Stimulated activated naive CD8-positive, alpha-beta T cell treated with anti-CD3 and anti-CD28 coated beads, Interleukin-15, amount 100 ng/mL, for 72 hours (primary cell): Measurements from ENCODE around the gene CS.
A peak's percentile ranks its signal among the peaks of the same experiment; 100 is the strongest.
"Not testable (repeated sequence)": the region's sequence is repeated elsewhere in the genome, so short reads cannot be mapped to it uniquely, and the experiment has no call there.

ENCODE experiments used
- ATAC-seq: fragments of 150-1000 bp; cut with Tn5 transposase; 2 replicates; pipeline ENCODE4 v1.10.0; 2021; ENCODE audit warnings: mild to moderate bottlenecking, moderate library complexity
- DNase-seq, 2 donors: peaks; one replicate each; pipeline ENCODE4 v3.0.0; 2021 to 2022
- H3K27ac Mint-ChIP-seq, 2 donors: one replicate each; pipeline ENCODE4 v1.8.0; 2022; ENCODE audit warnings: mild to moderate bottlenecking in 2 of 2, mixed read lengths in 2 of 2, moderate library complexity in 2 of 2
- H3K27me3 Mint-ChIP-seq: one replicate; pipeline ENCODE4 v1.8.0; 2022; ENCODE audit warnings: mixed read lengths
- H3K4me1 Mint-ChIP-seq: one replicate; pipeline ENCODE4 v1.8.0; 2022; ENCODE audit warnings: mild to moderate bottlenecking, mixed read lengths
- H3K4me3 Mint-ChIP-seq, 2 donors: one replicate each; pipeline ENCODE4 v1.8.0; 2022; ENCODE audit warnings: mild to moderate bottlenecking in 2 of 2, mixed read lengths in 2 of 2, moderate library complexity in 1 of 2
- H3K9me3 Mint-ChIP-seq, 2 donors: one replicate each; pipeline ENCODE4 v1.8.0; 2022; ENCODE audit warnings: mixed read lengths in 2 of 2

CS gene

DNA sequence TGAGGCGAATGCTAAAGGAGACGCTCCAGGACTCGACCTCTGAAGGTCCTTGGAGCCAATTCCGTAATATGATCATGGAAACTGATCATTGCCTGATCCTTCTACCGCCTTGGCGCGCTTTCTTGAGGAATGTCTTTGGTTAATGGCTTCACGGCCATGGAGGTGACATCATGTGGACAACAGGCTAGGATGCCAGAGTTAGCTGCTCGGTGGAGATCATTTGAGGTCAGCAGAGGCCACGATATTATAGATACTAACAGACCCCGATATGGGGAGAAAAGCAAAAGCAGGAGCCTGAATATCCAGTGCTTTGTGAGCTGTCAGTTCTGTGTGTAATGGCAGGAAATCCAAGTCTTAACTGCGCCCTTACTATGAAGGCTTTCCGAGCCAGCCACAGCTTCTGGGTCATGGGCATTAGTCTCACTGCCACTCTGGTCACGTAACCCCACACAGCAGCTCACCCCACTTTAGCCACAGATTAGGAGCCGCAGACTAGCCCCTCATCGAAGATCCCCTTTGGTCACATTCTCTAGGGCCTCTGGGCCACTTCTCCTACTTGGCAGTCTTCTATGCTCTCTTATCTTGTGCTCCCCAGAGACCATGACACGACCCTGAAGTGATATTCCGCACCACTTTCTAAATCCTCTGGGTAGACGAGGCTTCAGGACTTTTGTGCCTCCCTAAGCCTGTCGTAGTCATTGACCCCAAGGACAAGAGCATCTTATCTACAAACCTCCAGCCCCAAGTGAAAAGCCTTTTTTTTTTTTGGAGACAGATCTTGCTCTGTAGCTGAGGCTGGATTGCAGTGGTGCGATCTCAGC lies 724 bp upstream of the CS start:
- peaks cover 55% of the 10 kb centered on the region for H3K4me1 Mint-ChIP-seq
- no peaks in the 10 kb centered on the region for H3K27me3 Mint-ChIP-seq
- no peak for DNase-seq
- ATAC-seq, result no peak
- H3K9me3 Mint-ChIP-seq, result no peaks in the 10 kb centered on the region
- peak overlapping the region; percentile 96 to 98 for H3K4me3 Mint-ChIP-seq
- peak overlapping the region; percentile 95 to 97 for H3K27ac Mint-ChIP-seq

DNA sequence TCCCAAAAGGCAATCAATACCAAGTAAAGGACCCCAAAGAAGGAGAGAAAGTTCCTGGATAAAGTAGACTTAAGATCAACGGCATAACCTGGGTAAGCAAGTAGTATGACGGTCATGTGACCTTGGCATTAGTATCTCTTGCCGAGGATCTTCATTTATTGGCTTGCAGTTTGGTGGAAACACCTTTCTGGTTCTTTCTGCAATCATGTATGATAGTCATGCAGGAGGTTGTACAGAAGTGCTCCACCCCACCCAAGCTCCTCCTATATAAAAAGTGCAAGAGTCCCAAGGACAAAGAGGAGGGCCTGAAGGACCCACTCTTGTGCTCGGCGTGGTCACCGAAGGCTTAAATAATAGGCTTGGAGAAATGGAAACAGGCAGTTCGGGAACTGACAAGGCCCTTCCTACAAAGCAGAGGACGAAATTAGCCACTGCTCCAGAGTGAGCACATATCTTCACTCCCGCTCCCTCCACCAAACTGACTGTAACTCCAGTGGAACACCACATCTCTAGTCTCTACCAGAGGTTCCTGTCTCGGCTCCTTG lies 750 bp downstream of the CS start:
- Mint-ChIP-seq H3K27me3 (no peaks in the 10 kb centered on the region), H3K4me1 (peaks cover 55% of the 10 kb centered on the region), H3K9me3 (no peaks in the 10 kb centered on the region), H3K4me3 (peak overlapping the region; percentile 96 to 98), H3K27ac (peak overlapping the region; percentile 95 to 97)
- no peak for DNase-seq
- ATAC-seq, result peak; percentile 3

DNA sequence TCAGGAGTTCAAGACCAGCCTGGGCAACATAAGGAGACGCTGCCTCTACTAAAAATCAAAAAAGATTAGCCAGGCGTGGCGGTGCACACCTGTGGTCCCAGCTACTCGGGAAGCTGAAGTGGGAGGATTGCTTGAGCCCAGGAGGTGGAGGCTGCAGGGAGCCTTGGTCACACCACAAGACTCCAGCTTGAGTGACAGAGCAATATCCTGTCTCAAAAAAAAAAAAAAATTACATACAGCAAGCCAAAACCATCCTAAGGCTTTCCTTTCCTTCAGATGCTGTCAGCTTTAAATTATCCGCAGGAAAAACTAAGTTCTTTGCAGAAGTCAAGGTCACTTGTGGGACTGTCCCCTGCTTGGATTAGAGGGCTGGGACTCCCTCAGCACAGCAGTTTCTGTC lies 1.3 kb downstream of the CS start:
- peak overlapping the region in 1 of 2 donors; percentile 97 for H3K27ac Mint-ChIP-seq
- H3K4me1 Mint-ChIP-seq, result peaks cover 60% of the 10 kb centered on the region
- no peak for DNase-seq
- ATAC-seq, result no peak
- no peaks in the 10 kb centered on the region for H3K27me3 Mint-ChIP-seq
- H3K4me3 Mint-ChIP-seq, result peak overlapping the region; percentile 96 to 98
- no peaks in the 10 kb centered on the region for H3K9me3 Mint-ChIP-seq

DNA sequence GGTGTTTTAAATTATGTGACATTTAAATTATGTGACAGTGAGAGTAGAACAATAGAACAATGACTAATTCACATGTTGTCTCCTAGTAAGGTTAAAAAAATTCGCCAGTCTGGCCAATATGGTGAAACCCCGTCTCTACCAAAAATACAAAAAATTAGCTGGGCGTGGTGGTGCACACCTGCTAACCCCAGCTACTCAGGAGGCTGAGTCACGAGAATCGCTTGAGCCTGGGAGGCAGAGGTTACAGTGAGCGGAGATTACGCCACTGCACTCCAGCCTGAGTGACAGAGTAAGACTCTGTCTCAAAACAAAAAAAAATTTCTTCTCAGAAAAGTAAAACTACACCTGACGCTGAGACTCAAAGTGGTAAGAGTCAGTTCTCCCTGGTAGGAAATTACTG lies 2.7 kb downstream of the CS start:
- ATAC-seq (no peak), DNase-seq (no peak)
- Mint-ChIP-seq H3K4me3 (peak overlapping the region; percentile 49 to 57), H3K27me3 (no peaks in the 10 kb centered on the region), H3K9me3 (no peaks in the 10 kb centered on the region), H3K27ac (peak overlapping the region in 1 of 2 donors; percentile 59), H3K4me1 (peaks cover 68% of the 10 kb centered on the region)

DNA sequence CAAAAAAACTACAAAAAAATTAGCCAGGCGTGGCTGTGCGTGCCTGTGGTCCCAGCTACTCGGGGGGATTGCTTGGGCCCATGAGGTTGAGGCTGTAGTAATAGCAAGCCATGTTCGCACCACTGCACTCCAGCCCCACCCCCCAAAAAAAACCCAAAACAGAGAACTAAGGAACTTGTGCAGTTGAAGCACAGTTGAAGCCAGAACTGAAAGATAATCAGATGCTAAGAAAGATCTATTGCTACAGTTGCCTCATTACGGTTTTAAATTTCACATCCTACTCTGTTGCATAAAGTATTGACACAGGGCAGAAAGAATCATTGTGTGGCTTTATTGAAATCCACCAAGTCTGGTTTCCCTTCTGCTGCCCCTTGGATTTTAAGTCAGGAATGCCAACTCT lies 3.8 kb downstream of the CS start:
- no peak for DNase-seq
- no peak overlapping the region for H3K4me3 Mint-ChIP-seq
- H3K9me3 Mint-ChIP-seq, result no peaks in the 10 kb centered on the region
- H3K4me1 Mint-ChIP-seq, result peaks cover 68% of the 10 kb centered on the region
- peak overlapping the region in 1 of 2 donors; percentile 85 for H3K27ac Mint-ChIP-seq
- no peak for ATAC-seq
- H3K27me3 Mint-ChIP-seq, result no peaks in the 10 kb centered on the region

DNA sequence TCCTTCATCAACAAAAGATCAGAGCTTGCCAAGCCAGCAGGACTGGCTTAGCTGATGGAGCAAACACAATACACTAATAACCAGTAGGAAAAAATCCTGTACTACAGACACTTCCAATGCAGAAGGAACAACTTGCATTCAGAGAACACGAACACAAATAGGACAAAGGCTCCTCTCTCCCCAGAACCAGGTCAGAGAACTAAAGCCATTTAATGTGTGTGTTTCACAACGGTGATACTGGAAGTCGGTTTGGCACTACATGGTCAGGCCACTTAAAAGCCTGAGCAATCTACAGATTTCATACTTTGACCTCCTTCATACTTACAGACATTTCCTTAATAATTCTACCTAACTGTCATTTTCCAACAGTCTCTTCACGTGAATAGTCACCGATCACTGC lies 6.3 kb downstream of the CS start:
- Mint-ChIP-seq H3K27ac (no peak overlapping the region), H3K4me3 (no peak overlapping the region), H3K27me3 (no peaks in the 10 kb centered on the region), H3K9me3 (no peaks in the 10 kb centered on the region), H3K4me1 (peaks cover 66% of the 10 kb centered on the region)
- no peak for DNase-seq
- ATAC-seq, result no peak

DNA sequence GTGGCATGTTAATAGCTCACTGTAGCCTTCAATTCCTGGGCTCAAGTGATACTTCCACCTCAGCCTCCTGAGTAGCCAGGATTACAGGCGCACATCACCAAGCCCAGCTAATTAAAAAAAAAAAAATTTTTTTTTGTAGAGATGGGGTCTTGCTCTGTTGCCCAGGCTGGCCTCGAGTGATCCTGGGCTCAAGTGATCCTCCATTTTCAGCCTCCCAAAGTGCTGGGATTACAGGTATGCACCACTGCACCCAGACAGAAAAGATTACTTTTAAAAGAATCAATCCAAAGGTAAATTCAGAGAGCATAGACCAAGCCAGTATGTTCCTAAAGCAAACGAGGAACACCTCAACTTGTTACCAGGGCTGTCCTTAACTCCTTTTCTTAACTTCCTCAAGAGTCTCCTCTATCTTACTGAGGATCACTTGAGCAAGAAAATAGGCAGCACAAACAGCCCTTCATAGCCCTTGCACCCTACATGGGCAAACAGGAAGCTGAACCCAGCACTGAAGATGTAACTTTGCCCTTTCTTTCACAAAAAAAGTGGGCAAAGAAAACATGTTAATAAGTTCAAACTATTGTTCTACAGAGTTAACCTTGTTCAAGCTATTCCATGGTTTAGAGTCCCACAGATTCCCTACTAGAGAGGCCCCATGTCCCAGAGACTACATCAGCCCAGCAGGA lies 11.3 kb downstream of the CS start:
- no peak overlapping the region for H3K4me3 Mint-ChIP-seq
- DNase-seq, result no peak
- no peaks in the 10 kb centered on the region for H3K9me3 Mint-ChIP-seq
- no peaks in the 10 kb centered on the region for H3K27me3 Mint-ChIP-seq
- ATAC-seq, result no peak
- peaks cover 33% of the 10 kb centered on the region for H3K4me1 Mint-ChIP-seq
- H3K27ac Mint-ChIP-seq, result no peak overlapping the region

DNA sequence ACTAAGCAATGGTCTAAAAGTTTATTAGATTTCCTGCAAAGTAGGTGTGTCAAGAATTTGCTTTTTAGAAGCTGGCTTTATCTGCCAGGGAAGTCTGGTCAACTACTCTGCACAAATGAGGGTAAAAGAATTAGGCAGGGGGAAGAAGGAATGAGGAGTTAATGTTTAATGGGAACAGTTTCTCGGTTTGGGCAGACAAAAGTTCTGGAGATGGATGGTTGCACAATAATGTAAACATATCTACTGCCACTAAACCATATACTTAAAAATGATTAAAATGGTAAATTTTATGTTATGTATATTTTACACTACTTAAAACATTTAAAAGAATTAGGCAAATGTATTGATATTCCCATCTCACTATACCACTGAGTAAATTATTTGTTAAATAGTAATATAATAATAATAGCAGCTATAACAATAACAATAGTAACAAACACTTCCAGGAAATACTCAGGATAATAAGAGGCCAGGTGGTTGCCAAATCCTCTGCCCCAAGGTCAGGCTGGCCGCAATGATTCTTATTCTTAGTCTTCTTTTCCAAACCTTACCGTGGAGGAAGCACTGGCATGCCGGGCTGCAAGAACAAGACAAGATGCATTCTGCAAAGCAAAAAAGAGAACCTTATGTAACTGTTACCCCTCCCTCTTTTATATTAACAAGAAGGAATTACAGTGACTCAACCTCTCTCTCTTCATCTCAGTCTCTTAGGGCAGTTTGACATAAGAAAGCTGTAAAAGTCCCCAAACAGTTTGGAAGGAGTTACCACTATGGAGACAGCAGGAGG lies 13.9 kb downstream of the CS start:
- ATAC-seq (no peak), DNase-seq (no peak)
- Mint-ChIP-seq H3K4me1 (peaks cover 12% of the 10 kb centered on the region), H3K4me3 (no peak overlapping the region), H3K9me3 (no peaks in the 10 kb centered on the region), H3K27me3 (no peaks in the 10 kb centered on the region), H3K27ac (peak overlapping the region in 1 of 2 donors; percentile 88)

DNA sequence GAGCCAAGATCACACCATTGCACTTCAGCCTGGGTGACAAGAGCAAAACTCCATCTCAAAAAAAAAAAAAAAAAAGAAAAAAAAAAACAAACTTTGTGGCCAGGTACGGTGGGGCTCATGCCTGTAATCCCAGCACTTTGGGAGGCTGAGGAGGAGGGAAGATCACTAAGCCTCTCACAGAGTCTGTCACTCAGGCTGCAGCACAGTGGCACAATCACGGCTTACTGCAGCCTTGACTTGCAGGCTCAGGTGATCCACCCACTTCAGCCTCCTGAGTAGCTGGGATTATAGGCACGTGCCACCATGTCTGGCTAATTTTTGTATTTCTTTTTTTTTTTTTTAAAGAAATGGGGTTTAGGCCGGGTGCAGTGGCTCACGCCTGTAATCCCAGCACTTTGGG lies 15.9 kb downstream of the CS start:
- not testable (repeated sequence) for ATAC-seq, H3K27ac Mint-ChIP-seq, H3K27me3 Mint-ChIP-seq, H3K4me1 Mint-ChIP-seq, H3K9me3 Mint-ChIP-seq, DNase-seq, H3K4me3 Mint-ChIP-seq

DNA sequence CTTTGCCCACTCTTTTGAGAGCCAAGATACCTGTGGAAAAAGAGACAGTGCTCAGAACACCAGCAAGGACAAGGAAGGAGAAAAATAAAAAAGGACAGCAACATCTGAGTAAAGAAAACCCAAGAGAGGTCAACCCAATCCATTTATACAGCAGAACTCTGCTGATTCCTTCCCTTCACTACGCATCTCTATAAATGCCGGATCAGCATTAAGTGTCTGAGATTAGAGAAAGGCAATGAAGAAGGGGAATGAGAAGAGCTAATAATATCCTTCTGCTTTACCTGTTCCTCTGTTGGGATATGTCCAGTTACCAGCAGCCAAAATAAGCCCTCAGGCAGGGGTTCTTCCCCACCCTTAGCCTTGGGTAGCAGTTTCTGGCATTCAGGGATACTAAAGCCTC lies 17.6 kb downstream of the CS start:
- no peaks in the 10 kb centered on the region for H3K27me3 Mint-ChIP-seq
- DNase-seq, result no peak
- H3K27ac Mint-ChIP-seq, result no peak overlapping the region
- ATAC-seq, result no peak
- H3K4me3 Mint-ChIP-seq, result no peak overlapping the region
- no peaks in the 10 kb centered on the region for H3K9me3 Mint-ChIP-seq
- H3K4me1 Mint-ChIP-seq, result no peaks in the 10 kb centered on the region

DNA sequence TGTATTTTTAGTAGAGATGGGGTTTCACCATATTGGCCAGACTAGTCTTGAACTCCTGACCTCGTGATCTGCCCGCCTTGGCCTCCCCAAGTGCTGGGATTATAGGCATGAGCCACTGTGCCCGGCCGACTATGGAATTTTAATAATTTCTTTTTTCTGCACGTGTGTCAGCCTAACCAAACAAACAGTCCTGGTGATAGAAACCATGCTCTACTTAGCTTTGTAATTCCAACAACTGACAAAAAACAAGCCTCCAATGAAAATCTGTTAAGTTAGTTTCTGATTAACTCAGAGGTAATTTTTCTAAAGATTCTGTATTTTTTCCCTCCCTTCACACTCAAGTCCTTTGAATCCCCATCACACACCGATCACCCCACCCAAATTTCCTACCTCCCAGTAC lies 18.1 kb downstream of the CS start:
- Mint-ChIP-seq H3K4me3 (no peak overlapping the region), H3K27ac (peak overlapping the region in 1 of 2 donors; percentile 65), H3K27me3 (no peaks in the 10 kb centered on the region), H3K9me3 (no peaks in the 10 kb centered on the region), H3K4me1 (no peaks in the 10 kb centered on the region)
- ATAC-seq (no peak), DNase-seq (no peak)

DNA sequence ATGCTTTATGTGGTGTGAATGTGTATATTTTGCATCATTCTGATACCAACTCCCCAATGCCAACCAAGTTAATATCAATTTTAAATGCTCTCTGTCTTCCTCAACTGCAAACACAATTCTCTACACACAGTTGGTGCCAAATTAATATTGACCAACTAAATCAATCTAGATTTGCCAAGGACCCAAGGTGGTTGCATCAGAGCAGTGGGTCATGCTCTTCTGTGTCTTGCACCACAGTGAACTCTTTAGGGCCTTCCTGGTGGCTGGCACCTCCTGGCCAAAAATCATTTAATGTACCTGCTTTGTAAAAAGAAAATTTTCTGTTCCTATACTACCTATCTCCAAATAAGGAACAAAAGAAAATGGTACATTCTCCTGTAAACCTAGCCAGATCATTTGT lies 19.3 kb downstream of the CS start:
- DNase-seq, result no peak
- no peak overlapping the region for H3K27ac Mint-ChIP-seq

DNA sequence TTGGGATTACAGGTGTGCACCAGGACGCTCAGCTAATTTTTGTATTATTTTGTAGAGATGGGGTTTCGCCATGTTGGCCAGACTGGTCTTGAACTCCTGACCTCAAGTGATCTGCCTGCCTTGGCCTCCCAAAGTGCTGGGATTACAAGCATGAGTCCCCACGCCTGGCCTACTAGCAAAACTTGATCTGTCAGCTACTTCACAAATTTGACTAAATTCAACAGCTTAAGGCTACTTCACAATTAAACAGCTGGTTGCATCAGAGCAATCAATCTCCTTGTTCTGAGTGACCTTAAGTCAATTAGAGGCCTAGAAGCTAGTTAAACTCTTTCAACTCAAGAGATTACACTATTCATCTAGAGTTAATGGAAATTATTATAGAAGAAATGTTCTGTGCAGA lies 21.2 kb downstream of the CS start:
- H3K27ac Mint-ChIP-seq, result no peak overlapping the region
- no peaks in the 10 kb centered on the region for H3K27me3 Mint-ChIP-seq
- H3K4me1 Mint-ChIP-seq, result no peaks in the 10 kb centered on the region
- ATAC-seq (no peak), DNase-seq (no peak)
- H3K9me3 Mint-ChIP-seq, result no peaks in the 10 kb centered on the region
- no peak overlapping the region for H3K4me3 Mint-ChIP-seq

More for the DNA sequence above, 19.3 kb downstream of the CS start:
- H3K4me3 Mint-ChIP-seq, result no peak overlapping the region
- H3K4me1 Mint-ChIP-seq, result no peaks in the 10 kb centered on the region
- no peak for ATAC-seq
- H3K27me3 Mint-ChIP-seq, result no peaks in the 10 kb centered on the region
- H3K9me3 Mint-ChIP-seq, result no peaks in the 10 kb centered on the region

DNA sequence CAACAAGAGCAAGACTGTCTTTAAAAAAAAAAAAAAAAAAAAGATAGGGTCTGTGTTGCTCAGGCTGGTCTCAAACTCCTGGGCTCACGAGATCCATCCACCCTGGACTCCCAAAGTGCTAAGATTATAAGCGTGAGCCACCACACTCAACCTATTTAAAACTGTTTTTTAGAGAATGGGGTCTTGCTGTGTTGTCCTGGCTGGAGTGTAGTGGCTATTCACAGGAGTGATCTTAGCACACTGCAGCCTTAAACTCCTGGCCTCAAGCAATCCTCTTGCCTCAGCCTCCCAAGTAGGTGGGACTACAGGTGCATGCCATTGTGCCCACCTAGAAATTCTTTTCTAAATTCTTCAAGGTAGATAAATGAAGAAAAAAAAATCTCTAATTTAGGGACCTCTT lies 25.8 kb downstream of the CS start:
- DNase-seq, result no peak

DNA sequence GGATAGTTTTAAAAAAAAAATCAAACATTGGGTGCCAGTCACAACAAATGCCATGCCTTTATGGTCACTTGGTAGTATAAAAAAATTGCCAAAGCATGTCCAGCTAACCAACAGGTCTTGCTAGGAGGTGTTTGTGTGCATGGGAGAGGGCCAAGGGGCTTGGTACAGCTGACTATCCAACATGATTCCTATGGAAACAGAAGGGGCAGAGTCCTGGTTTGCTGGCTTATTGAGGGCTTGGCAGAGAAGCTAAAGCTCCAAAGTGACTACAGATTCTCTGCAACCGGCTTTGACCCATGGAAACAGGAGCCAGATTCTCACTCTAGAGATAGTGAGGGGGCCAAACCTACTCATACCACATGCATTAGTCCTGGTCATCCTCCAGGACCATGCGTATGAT lies 27.7 kb downstream of the CS start:
- not testable (repeated sequence) for H3K4me3 Mint-ChIP-seq, ATAC-seq, DNase-seq, H3K4me1 Mint-ChIP-seq, H3K27ac Mint-ChIP-seq, H3K27me3 Mint-ChIP-seq, H3K9me3 Mint-ChIP-seq

More for the DNA sequence above, 25.8 kb downstream of the CS start:
- Mint-ChIP-seq H3K9me3 (no peaks in the 10 kb centered on the region), H3K4me3 (no peak overlapping the region), H3K27me3 (no peaks in the 10 kb centered on the region), H3K4me1 (no peaks in the 10 kb centered on the region), H3K27ac (no peak overlapping the region)
- ATAC-seq, result no peak

DNA sequence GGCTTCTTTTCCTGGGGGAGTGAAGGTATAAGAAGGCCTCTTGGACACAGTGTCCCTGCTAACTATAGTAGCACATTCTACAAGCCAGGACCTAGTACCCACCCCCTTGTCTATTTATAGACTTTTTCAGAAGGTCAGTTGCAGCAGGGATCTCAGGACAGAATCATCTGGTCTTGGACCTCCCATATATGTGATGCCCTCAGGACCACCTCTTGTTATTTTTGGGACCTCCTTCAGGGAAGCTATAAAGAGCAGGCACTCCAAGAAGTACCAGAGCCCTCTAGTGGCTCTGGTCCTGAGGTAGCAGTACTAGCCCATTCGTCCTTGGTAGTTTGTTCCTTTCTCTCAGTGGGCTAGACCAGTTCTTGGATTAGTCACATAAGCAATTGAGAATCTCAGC lies 29.1 kb downstream of the CS start:
- Mint-ChIP-seq H3K4me3 (no peak overlapping the region), H3K4me1 (peaks cover 22% of the 10 kb centered on the region), H3K27ac (no peak overlapping the region), H3K9me3 (no peaks in the 10 kb centered on the region), H3K27me3 (no peaks in the 10 kb centered on the region)
- DNase-seq, result no peak
- ATAC-seq, result no peak
